ENCODE data around the gene PASK. TPM values are rescaled to one million over a fixed set of nuclear protein-coding genes. Genes with fewer than 3 reads are reported as not detected.

PASK gene
- total RNA-seq, 2 donors from 2014 or later: 0.98 to 1.1 TPM

- DNase-seq (ENCODE audit: low spot score): no peak
- Histone ChIP-seq H3K4me1 (no peaks in the 10 kb centered on the region), H3K27me3 (no peaks in the 10 kb centered on the region)
These were observed 12.5 kb downstream of the PASK start for GRCh38 chr2:241136661-241137260.

GRCh38 chr2:241136191-241136590, 13.1 kb downstream of the PASK start:
- Histone ChIP-seq H3K4me3 (no peak overlapping the region), H3K36me3 (no peaks in the 10 kb centered on the region)

More at GRCh38 chr2:241136661-241137260, 12.5 kb downstream of the PASK start:
- H3K36me3 ChIP-seq: no peaks in the 10 kb centered on the region
- TF ChIP-seq CTCF (IDR thresholded peaks at IDR 0.05): no peak
- no peaks in the 10 kb centered on the region for H3K9me3 ChIP-seq
- H3K4me3 ChIP-seq: no peak overlapping the region
- no peak overlapping the region for H3K27ac ChIP-seq

GRCh38 chr2:241135737-241136136, 13.5 kb downstream of the PASK start:
- no peak for TF ChIP-seq CTCF (IDR thresholded peaks at IDR 0.05)
- Histone ChIP-seq H3K27ac (no peak overlapping the region), H3K9me3 (no peaks in the 10 kb centered on the region), H3K4me3 (no peak overlapping the region), H3K36me3 (no peaks in the 10 kb centered on the region), H3K4me1 (no peaks in the 10 kb centered on the region), H3K27me3 (no peaks in the 10 kb centered on the region)
- DNase-seq (ENCODE audit: low spot score): no peak

More at GRCh38 chr2:241136191-241136590, 13.1 kb downstream of the PASK start:
- Histone ChIP-seq H3K27me3 (no peaks in the 10 kb centered on the region), H3K27ac (no peak overlapping the region), H3K9me3 (no peaks in the 10 kb centered on the region), H3K4me1 (no peaks in the 10 kb centered on the region)
- no peak for TF ChIP-seq CTCF (IDR thresholded peaks at IDR 0.05)
- DNase-seq (ENCODE audit: low spot score): no peak

GRCh38 chr2:241134711-241135110, 14.6 kb downstream of the PASK start:
- DNase-seq (ENCODE audit: low spot score): no peak
- no peak overlapping the region for H3K4me3 ChIP-seq
- no peaks in the 10 kb centered on the region for H3K36me3 ChIP-seq
- no peak overlapping the region for H3K27ac ChIP-seq
- H3K4me1 ChIP-seq: no peaks in the 10 kb centered on the region
- H3K9me3 ChIP-seq: no peaks in the 10 kb centered on the region
- TF ChIP-seq CTCF (IDR thresholded peaks at IDR 0.05): no peak
- no peaks in the 10 kb centered on the region for H3K27me3 ChIP-seq

- no peaks in the 10 kb centered on the region for H3K36me3 ChIP-seq
- TF ChIP-seq CTCF (IDR thresholded peaks at IDR 0.05): no peak
These were observed 15.8 kb downstream of the PASK start for GRCh38 chr2:241133436-241133820.

More at GRCh38 chr2:241133436-241133820, 15.8 kb downstream of the PASK start:
- Histone ChIP-seq H3K9me3 (no peaks in the 10 kb centered on the region), H3K27ac (no peak overlapping the region), H3K27me3 (no peaks in the 10 kb centered on the region), H3K4me1 (no peaks in the 10 kb centered on the region), H3K4me3 (no peak overlapping the region)
- no peak for DNase-seq (ENCODE audit: low spot score)

All from right atrium auricular region (tissue), 2 donors.